GM06990 (cell line): ENCODE results near the gene TRAFD1.

Experiments used
- DNase-seq: peaks from one replicate; pipeline ENCODE4 v3.0.0-alpha.2; 2011; ENCODE audit not compliant: insufficient read length; ENCODE audit errors: extremely low read depth
- H3K27me3 ChIP-seq: replicated peaks from 2 replicates; pipeline ENCODE4 v1.6.0; 2011; ENCODE audit warnings: low read length; ENCODE audit not compliant: control insufficient read depth, insufficient read depth
- H3K36me3 ChIP-seq: 2 replicates; pipeline ENCODE4 v1.5.1; 2011; ENCODE audit warnings: low read length; ENCODE audit not compliant: control insufficient read depth, insufficient read depth
- H3K4me3 ChIP-seq: replicated peaks from 2 replicates; pipeline ENCODE4 v1.5.1; 2011; ENCODE audit warnings: low read depth, mild to moderate bottlenecking, control low read depth, low read length
- TF ChIP-seq, protein P1 (sequence below): IDR thresholded peaks from 2 replicates; pipeline ENCODE4 v1.5.1; 2011; ENCODE audit warnings: low read length, control low read depth, mild to moderate bottlenecking, inconsistent platforms; ENCODE audit not compliant: insufficient read depth, poor library complexity, severe bottlenecking

Gene TRAFD1

DNA sequence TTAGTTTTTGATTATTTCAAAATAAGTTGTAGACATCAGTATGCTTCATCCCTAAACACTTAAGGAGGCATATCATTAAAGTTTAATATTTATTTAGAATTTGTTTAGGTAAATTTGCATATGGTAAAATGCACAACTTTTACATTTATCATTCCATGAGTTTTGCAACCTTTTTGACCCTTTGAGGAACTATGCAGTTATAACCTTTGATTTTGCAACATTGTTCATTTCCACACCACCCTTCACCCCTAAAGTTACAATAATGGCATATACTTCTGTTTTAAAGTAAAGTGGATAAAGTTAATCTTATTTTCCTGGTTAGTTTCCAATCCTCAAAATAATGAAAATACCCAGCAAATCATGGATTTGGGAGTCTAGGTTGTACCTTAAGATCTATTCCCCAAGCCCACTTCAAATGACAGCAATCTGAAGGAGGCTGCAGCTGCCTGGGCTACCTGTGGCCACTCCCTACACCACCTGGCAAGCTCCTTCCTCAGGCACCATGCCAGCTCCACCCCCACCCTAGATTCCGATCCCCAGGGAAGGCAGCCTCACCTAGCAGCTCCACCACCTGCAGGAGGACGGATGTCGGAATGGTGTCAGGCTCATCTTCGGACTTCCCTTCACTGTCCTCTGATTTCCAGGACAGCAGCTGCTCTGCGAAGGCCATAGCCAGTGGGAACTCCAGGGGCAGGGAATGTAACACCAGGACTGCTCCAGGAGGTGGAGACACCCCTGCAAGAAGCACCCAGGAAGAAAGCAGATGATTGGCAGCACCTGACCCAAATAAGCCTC, 65.1 kb downstream of the TRAFD1 start:
- TF ChIP-seq, protein P1, sequence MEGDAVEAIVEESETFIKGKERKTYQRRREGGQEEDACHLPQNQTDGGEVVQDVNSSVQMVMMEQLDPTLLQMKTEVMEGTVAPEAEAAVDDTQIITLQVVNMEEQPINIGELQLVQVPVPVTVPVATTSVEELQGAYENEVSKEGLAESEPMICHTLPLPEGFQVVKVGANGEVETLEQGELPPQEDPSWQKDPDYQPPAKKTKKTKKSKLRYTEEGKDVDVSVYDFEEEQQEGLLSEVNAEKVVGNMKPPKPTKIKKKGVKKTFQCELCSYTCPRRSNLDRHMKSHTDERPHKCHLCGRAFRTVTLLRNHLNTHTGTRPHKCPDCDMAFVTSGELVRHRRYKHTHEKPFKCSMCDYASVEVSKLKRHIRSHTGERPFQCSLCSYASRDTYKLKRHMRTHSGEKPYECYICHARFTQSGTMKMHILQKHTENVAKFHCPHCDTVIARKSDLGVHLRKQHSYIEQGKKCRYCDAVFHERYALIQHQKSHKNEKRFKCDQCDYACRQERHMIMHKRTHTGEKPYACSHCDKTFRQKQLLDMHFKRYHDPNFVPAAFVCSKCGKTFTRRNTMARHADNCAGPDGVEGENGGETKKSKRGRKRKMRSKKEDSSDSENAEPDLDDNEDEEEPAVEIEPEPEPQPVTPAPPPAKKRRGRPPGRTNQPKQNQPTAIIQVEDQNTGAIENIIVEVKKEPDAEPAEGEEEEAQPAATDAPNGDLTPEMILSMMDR, result no peak
- peaks cover 38% of the 10 kb centered on the region for H3K36me3 ChIP-seq
- H3K4me3 ChIP-seq, result no peak overlapping the region
- H3K27me3 ChIP-seq, result no peaks in the 10 kb centered on the region
- DNase-seq, result no peak

DNA sequence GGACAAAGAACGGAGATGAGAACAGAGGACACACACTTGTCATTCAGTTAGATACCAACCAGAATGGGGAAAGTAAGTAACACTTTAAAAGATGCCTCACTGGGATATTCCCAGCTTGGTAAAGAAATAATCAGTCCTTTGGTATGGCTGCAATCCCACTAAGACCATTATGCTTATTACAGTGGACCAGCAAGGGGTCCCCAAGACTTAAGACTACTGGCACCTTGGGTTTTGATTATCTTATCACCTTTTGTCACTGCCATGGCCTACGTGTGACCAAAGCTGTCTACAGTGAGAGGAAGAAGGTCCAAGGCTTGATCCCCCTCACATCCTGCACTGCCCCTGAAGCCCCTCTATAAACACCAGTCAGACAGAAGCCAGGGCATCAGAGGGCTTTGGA, 65.8 kb downstream of the TRAFD1 start:
- DNase-seq, result no peak
- Histone ChIP-seq H3K4me3 (no peak overlapping the region), H3K27me3 (no peaks in the 10 kb centered on the region), H3K36me3 (peaks cover 36% of the 10 kb centered on the region)
- TF ChIP-seq, protein P1, result no peak

DNA sequence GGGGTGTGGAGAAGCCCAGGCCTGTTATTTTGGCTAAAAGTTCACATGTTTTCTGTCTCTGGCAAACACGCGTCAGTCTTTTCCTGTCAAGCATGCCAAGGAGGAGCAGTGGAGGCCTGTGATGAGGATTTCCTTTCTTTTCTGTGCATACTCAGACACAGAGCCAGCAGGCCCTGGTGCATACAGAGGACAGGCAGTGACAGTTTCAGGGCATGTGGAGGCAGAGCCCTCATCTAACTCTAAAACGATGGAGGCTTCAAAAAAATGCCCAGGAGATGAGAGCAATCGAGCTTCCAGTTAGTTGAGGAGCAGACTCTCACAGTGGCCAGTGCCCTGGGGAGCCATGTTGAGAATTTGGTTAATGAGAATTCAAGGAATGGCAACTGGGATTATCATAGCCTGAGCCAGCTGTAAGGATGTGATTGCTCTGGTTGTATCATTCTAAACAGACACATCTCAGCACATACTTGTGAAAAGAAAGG, 66.5 kb downstream of the TRAFD1 start:
- Histone ChIP-seq H3K4me3 (no peak overlapping the region), H3K36me3 (peaks cover 38% of the 10 kb centered on the region), H3K27me3 (no peaks in the 10 kb centered on the region)
- DNase-seq, result no peak
- TF ChIP-seq, protein P1, result no peak

DNA sequence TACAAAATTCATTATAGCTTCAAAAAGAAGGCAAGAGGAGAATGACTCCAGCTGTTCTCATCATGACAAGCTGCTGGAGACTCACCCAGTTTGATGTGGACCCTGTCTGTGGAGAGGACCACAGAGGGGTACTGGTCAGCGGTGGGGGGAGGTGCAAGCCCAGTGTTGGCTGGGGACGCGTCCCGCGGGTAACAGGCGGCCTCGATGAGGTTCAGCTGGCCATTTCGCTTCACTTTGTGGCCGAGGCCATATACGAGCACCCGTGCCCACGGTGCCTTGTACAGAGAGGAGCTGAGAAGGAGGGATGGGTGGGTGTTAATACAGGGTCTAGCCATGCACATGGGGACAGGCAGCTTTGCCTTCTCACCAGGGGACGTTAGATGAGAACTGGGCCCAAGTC, 67.1 kb downstream of the TRAFD1 start:
- no peaks in the 10 kb centered on the region for H3K27me3 ChIP-seq
- no peak overlapping the region for H3K4me3 ChIP-seq
- H3K36me3 ChIP-seq, result peaks cover 38% of the 10 kb centered on the region
- DNase-seq, result no peak
- TF ChIP-seq, protein P1, result no peak

DNA sequence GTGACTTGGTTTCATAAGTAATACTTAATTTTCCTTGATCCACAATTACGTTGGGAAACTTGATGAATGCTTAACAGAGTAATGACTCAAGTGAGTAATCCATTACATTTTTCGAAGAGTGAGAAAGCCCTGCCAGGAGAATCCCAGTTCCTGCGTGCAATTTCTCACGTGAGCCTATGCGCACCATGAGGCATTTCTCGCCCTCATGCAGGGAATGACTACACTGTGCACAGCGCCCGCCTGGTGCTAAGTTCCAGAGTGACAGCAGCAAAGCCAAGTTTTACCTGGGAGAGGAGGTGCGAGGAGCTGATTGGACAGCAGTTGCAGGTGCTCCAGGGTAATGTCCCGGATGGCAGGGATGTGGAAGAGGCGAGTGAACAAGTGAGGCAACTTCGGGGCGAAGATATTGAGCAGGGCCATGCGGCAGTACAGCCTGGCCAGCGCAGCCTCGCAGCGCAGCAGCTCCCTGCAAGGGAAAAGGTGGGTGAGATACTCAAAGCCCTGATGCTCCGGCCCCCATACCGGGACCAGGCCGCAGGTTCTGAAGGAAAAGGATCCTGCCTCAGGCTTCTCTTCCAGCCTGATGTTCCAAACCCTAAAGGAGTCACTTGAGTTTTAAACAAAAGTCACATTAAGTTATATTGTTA, 69.4 kb downstream of the TRAFD1 start:
- Histone ChIP-seq H3K36me3 (peaks cover 40% of the 10 kb centered on the region), H3K4me3 (no peak overlapping the region), H3K27me3 (no peaks in the 10 kb centered on the region)
- TF ChIP-seq, protein P1, result no peak
- no peak for DNase-seq
